CD4-positive, alpha-beta memory T cell (primary cell): ENCODE results near the gene RRAGC. TPM values are rescaled to one million over a fixed set of nuclear protein-coding genes. Genes with fewer than 3 reads are reported as not detected.
"Not testable (repeated sequence)": the region's sequence is repeated elsewhere in the genome, so short reads cannot be mapped to it uniquely, and the experiment has no call there.

Experiments
- CTCF ChIA-PET: fragments of 350-600 bp; sonication (Branson Sonifier 250); formaldehyde crosslinking; loops from one replicate; lab custom pipeline; 2021; ENCODE audit warnings: inconsistent platforms; ENCODE audit not compliant: partially characterized antibody; lab: Charles Lee
- POLR2A ChIA-PET: fragments of 350-600 bp; sonication (Branson Sonifier 250); formaldehyde crosslinking; loops from one replicate; lab custom pipeline; 2021; ENCODE audit not compliant: partially characterized antibody; lab: Charles Lee
- DNase-seq, 5 donors: peaks; one replicate each; pipeline versions ENCODE4 v3.0.0 to v3.0.0-alpha.2; 2020 to 2022; ENCODE audit warnings: mixed read lengths in 1 of 5
- H3K27ac ChIP-seq: one replicate; pipeline ENCODE4 v1.7.0; 2013; ENCODE audit warnings: low read depth, low read length
- H3K27me3 ChIP-seq: 2 replicates; pipeline ENCODE4 v1.7.0; 2013; ENCODE audit warnings: mild to moderate bottlenecking, low read length, moderate library complexity; ENCODE audit not compliant: insufficient read depth
- H3K36me3 ChIP-seq: 2 replicates; pipeline ENCODE4 v1.7.0; 2013; ENCODE audit warnings: mild to moderate bottlenecking, low read length, moderate library complexity; ENCODE audit not compliant: insufficient read depth
- H3K4me1 ChIP-seq: 2 replicates; pipeline ENCODE4 v1.7.0; 2013; ENCODE audit warnings: mild to moderate bottlenecking, low read length, moderate library complexity; ENCODE audit not compliant: insufficient read depth
- H3K4me3 ChIP-seq, 2 donors: one replicate each; pipeline ENCODE4 v1.7.0; 2013; ENCODE audit warnings: low read length in 2 of 2, mild to moderate bottlenecking in 1 of 2
- H3K9me3 ChIP-seq, 2 donors: one replicate each; pipeline ENCODE4 v1.7.0; 2013; ENCODE audit warnings: low read length in 2 of 2, control low read depth in 1 of 2; ENCODE audit not compliant: control insufficient read depth in 1 of 2
- H3K27ac Mint-ChIP-seq, 7 donors: one replicate each; pipeline ENCODE4 v1.8.0; 2020 to 2021; ENCODE audit warnings: mixed read lengths in 7 of 7, mild to moderate bottlenecking in 6 of 7, inconsistent platforms in 3 of 7, moderate library complexity in 3 of 7
- H3K27me3 Mint-ChIP-seq, 2 donors: one replicate each; pipeline ENCODE4 v1.8.0; 2020 to 2021; ENCODE audit warnings: mixed read lengths in 2 of 2
- H3K36me3 Mint-ChIP-seq, 2 donors: one replicate each; pipeline ENCODE4 v1.8.0; 2020 to 2021; ENCODE audit warnings: mixed read lengths in 2 of 2, inconsistent platforms in 1 of 2, mild to moderate bottlenecking in 1 of 2
- H3K4me1 Mint-ChIP-seq, 4 donors: one replicate each; pipeline ENCODE4 v1.8.0; 2020 to 2021; ENCODE audit warnings: mixed read lengths in 4 of 4, mild to moderate bottlenecking in 1 of 4
- H3K4me3 Mint-ChIP-seq, 8 donors: one replicate each; pipeline ENCODE4 v1.8.0; 2020 to 2021; ENCODE audit warnings: mixed read lengths in 8 of 8, mild to moderate bottlenecking in 7 of 8, moderate library complexity in 6 of 8, inconsistent platforms in 3 of 8
- H3K9me3 Mint-ChIP-seq, 8 donors: one replicate each; pipeline ENCODE4 v1.8.0; 2020 to 2021; ENCODE audit warnings: mixed read lengths in 8 of 8, mild to moderate bottlenecking in 5 of 8, inconsistent platforms in 3 of 8, moderate library complexity in 1 of 8
- intact Hi-C: fragments of 100-400 bp; cut with micrococcal nuclease; formaldehyde crosslinking; loops from one replicate; pipeline ENCODE4 v1.15.1; 2023
- polyA plus RNA-seq, 2 donors: library from polyadenylated mRNA; unstranded; fragments of 300-500 nt; fragmentation: Illumina TruSeq; gene quantifications; one replicate each; pipeline ENCODE4 v1.2.3, GENCODE V29; 2021
- total RNA-seq, 2 experiments: library from RNA; stranded (reverse); gene quantifications; one replicate each; pipeline ENCODE4 v1.2.3, GENCODE V29; 2021

Gene RRAGC
- total and polyA plus RNA-seq, 4 experiments from 2014 or later, result 8.8 to 25.2 (median 16.8) TPM

DNA sequence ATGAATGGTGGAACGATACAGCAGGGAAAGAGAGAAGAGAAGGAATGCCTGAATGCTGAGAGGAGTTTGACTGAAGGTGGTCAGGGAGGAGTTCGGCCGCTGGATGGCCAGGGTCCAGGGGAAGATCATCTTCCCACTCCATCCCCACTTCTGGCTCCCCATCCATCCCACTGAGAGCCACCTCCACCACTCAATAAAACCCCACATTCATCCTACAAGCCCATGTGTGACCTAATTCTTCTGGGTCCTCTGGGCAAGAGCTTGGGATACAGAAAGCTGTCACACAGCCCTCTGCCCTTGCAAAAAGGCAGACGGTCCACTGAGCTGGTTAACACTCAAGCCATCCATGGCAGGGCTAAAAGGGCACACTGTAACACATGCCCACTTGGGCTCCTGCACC, 48.1 kb downstream of the RRAGC start:
- H3K4me1 ChIP-seq, H3K36me3 ChIP-seq, H3K27ac Mint-ChIP-seq, CTCF ChIA-PET, POLR2A ChIA-PET, H3K36me3 Mint-ChIP-seq, H3K9me3 ChIP-seq, H3K27ac ChIP-seq, DNase-seq, H3K4me3 ChIP-seq, H3K9me3 Mint-ChIP-seq: not testable (repeated sequence)
- peak overlapping the region in 1 of 8 donors; percentile 3 for H3K4me3 Mint-ChIP-seq
- peaks cover 21% of the 10 kb centered on the region for H3K27me3 ChIP-seq
- H3K27me3 Mint-ChIP-seq, result peaks cover 46 to 70% of the 10 kb centered on the region in 2 donors
- peaks cover 0 to 11% (median 4%) of the 10 kb centered on the region in 4 donors for H3K4me1 Mint-ChIP-seq
- intact Hi-C loops, result loop anchor here (10.0 kb wide), 1 partner anchor 317 kb away; no protein-coding TSS in a partner anchor

GRCh38 chr1:38806090-38806489, 53.5 kb downstream of the RRAGC start:
- intact Hi-C loops, result no loop called here
- Histone ChIP-seq H3K27me3 (peaks cover 27% of the 10 kb centered on the region), H3K9me3 (no peaks in the 10 kb centered on the region), H3K27ac (no peak overlapping the region), H3K4me1 (no peaks in the 10 kb centered on the region), H3K4me3 (no peak overlapping the region), H3K36me3 (no peaks in the 10 kb centered on the region)
- peaks cover 0 to 6% (median 4%) of the 10 kb centered on the region in 4 donors for H3K4me1 Mint-ChIP-seq
- ChIA-PET CTCF (no interaction called here), POLR2A (no interaction called here)
- H3K27ac Mint-ChIP-seq, result no peak overlapping the region
- no peak for DNase-seq
- peaks cover 0 to 2% (median 0%) of the 10 kb centered on the region in 8 donors for H3K9me3 Mint-ChIP-seq
- H3K36me3 Mint-ChIP-seq, result no peaks in the 10 kb centered on the region
- no peak overlapping the region for H3K4me3 Mint-ChIP-seq
- H3K27me3 Mint-ChIP-seq, result peaks cover 48 to 65% of the 10 kb centered on the region in 2 donors

DNA sequence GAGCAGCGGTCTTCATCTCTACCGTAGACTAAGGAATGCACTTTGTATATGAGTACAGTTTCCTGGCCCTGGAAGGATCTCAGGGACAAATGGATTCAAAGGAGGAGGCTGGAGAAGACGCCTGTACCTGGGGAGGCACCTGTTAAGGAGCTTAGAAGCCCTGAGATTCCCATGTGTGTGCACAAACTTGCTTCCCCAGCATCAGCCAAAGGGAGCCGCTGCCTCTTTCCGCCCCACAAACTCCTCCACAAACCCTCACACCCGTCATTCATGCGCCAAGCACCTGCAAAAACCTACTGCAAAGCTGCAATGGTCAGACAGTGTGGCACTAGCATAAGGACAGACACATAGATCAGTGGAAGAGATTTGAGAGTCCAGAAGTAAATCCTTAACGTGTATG, 54.5 kb downstream of the RRAGC start:
- peaks cover 27% of the 10 kb centered on the region for H3K27me3 ChIP-seq
- Mint-ChIP-seq H3K27ac (no peak overlapping the region), H3K4me1 (peaks cover 0 to 6% (median 4%) of the 10 kb centered on the region in 4 donors), H3K27me3 (peaks cover 41 to 55% of the 10 kb centered on the region in 2 donors), H3K4me3 (peak overlapping the region in 2 of 8 donors; percentile 21 to 46), H3K9me3 (peaks cover 0 to 2% (median 0%) of the 10 kb centered on the region in 8 donors), H3K36me3 (no peaks in the 10 kb centered on the region)
- no peak for DNase-seq
- no peak overlapping the region for H3K27ac ChIP-seq
- H3K4me3 ChIP-seq, result no peak overlapping the region
- no peaks in the 10 kb centered on the region for H3K36me3 ChIP-seq
- POLR2A ChIA-PET, result no interaction called here
- H3K9me3 ChIP-seq, result no peaks in the 10 kb centered on the region
- CTCF ChIA-PET, result no interaction called here
- intact Hi-C loops, result no loop called here
- H3K4me1 ChIP-seq, result no peaks in the 10 kb centered on the region

DNA sequence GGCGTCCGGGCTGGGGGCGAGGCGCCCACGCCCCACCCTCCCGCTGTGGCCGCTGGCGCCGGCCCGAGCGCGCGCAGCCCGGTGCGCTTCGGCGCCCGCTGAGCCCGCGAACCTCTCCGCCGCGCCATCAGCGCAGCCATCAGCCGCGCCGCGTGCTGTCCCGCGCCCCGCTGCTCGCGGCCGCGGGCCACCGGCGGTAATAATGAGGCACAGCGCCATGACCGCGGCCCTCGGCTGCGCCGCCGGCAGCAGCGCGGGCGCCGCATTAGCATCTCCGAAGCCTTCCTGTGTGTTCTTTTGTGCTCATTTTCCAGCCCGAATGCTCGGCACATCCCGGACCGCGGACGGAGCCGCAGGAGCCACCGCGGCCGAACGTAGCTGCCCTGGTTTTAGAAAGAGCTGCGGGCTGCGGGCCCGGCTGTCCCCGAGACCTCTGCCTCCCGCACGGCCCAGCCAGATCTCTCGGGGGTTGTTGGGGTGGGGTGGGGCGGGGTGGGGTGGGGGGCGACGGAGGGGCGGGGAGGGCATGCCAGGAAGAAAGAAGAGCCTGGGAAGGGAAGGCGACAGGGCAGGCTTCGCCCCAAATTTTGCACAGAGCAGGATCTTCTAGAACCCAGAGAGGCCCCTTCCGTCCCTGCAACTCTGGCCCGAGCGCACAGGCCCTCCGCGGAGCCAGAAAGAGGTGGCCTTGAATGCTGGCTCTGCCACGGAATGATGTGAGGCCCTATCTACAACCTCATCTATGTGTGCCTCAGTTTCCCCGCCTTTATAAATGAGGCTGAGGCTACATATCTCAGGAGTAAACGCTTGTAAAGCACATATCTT, 55.3 kb downstream of the RRAGC start:
- peak overlapping the region in 1 of 7 donors; percentile 47 for H3K27ac Mint-ChIP-seq
- no peaks in the 10 kb centered on the region for H3K36me3 Mint-ChIP-seq
- no peaks in the 10 kb centered on the region for H3K36me3 ChIP-seq
- H3K27me3 Mint-ChIP-seq, result peaks cover 40 to 52% of the 10 kb centered on the region in 2 donors
- no peaks in the 10 kb centered on the region for H3K4me1 ChIP-seq
- ChIA-PET CTCF (no interaction called here), POLR2A (no interaction called here)
- H3K4me3 Mint-ChIP-seq, result peak overlapping the region; percentile 21 to 86 (median 54)
- peaks cover 0 to 2% (median 0%) of the 10 kb centered on the region in 8 donors for H3K9me3 Mint-ChIP-seq
- intact Hi-C loops, result no loop called here
- peaks cover 27% of the 10 kb centered on the region for H3K27me3 ChIP-seq
- H3K27ac ChIP-seq, result no peak overlapping the region
- peaks cover 0 to 6% (median 4%) of the 10 kb centered on the region in 4 donors for H3K4me1 Mint-ChIP-seq
- H3K9me3 ChIP-seq, result no peaks in the 10 kb centered on the region
- no peak overlapping the region for H3K4me3 ChIP-seq
- DNase-seq, result no peak

- no peaks in the 10 kb centered on the region for H3K36me3 Mint-ChIP-seq
- no peak overlapping the region for H3K4me3 ChIP-seq
Measured at GRCh38 chr1:38803647-38804046, 55.9 kb downstream of the RRAGC start.

GRCh38 chr1:38800720-38801671, 58.6 kb downstream of the RRAGC start:
- H3K36me3 Mint-ChIP-seq, result no peaks in the 10 kb centered on the region
- ChIA-PET POLR2A (no interaction called here), CTCF (interaction anchor here (1.7 kb wide), 1 partner anchor 18 kb away, joined by 6 read pairs; no protein-coding TSS in a partner anchor)
- peaks cover 27 to 28% of the 10 kb centered on the region in 2 donors for H3K27me3 Mint-ChIP-seq
- H3K9me3 Mint-ChIP-seq, result peaks cover 0 to under 1% (median 0%) of the 10 kb centered on the region in 8 donors
- no peaks in the 10 kb centered on the region for H3K36me3 ChIP-seq
- no peak overlapping the region for H3K4me3 Mint-ChIP-seq
- peaks cover 17% of the 10 kb centered on the region for H3K27me3 ChIP-seq
- peaks cover 0 to 6% (median 4%) of the 10 kb centered on the region in 4 donors for H3K4me1 Mint-ChIP-seq
- no peaks in the 10 kb centered on the region for H3K9me3 ChIP-seq
- H3K27ac Mint-ChIP-seq, result no peak overlapping the region
- intact Hi-C loops, result no loop called here
- H3K4me1 ChIP-seq, result no peaks in the 10 kb centered on the region
- H3K27ac ChIP-seq, result no peak overlapping the region
- H3K4me3 ChIP-seq, result no peak overlapping the region
- DNase-seq, result no peak

More at GRCh38 chr1:38803647-38804046, 55.9 kb downstream of the RRAGC start:
- Histone ChIP-seq H3K27ac (no peak overlapping the region), H3K4me1 (no peaks in the 10 kb centered on the region), H3K36me3 (no peaks in the 10 kb centered on the region), H3K9me3 (no peaks in the 10 kb centered on the region), H3K27me3 (peaks cover 27% of the 10 kb centered on the region)
- Mint-ChIP-seq H3K27me3 (peaks cover 40 to 47% of the 10 kb centered on the region in 2 donors), H3K4me1 (peaks cover 0 to 6% (median 4%) of the 10 kb centered on the region in 4 donors), H3K4me3 (peak overlapping the region in 7 of 8 donors; percentile 24 to 86 (median 73)), H3K27ac (no peak overlapping the region), H3K9me3 (peaks cover 0 to 2% (median 0%) of the 10 kb centered on the region in 8 donors)
- CTCF ChIA-PET, result no interaction called here
- no peak for DNase-seq
- POLR2A ChIA-PET, result no interaction called here
- intact Hi-C loops, result no loop called here

GRCh38 chr1:38793299-38793698, 66.3 kb downstream of the RRAGC start:
- Histone ChIP-seq H3K9me3 (peaks cover 0 to 6% of the 10 kb centered on the region in 2 donors), H3K4me1 (no peaks in the 10 kb centered on the region), H3K36me3 (no peaks in the 10 kb centered on the region), H3K27me3 (peaks cover 6% of the 10 kb centered on the region), H3K4me3 (no peak overlapping the region), H3K27ac (no peak overlapping the region)
- peaks cover 4 to 42% (median 27%) of the 10 kb centered on the region in 8 donors for H3K9me3 Mint-ChIP-seq
- no peaks in the 10 kb centered on the region for H3K4me1 Mint-ChIP-seq
- peaks cover 0 to 7% of the 10 kb centered on the region in 2 donors for H3K36me3 Mint-ChIP-seq
- intact Hi-C loops, result no loop called here
- ChIA-PET POLR2A (no interaction called here), CTCF (no interaction called here)
- H3K27ac Mint-ChIP-seq, result no peak overlapping the region
- DNase-seq, result no peak
- H3K27me3 Mint-ChIP-seq, result peaks cover 40% of the 10 kb centered on the region in 2 donors
- H3K4me3 Mint-ChIP-seq, result no peak overlapping the region
